Epithelial cell of alveolus of lung (primary cell): ENCODE results near the gene SAA2. TPM values are rescaled to one million over a fixed set of nuclear protein-coding genes. Genes with fewer than 3 reads are reported as not detected.

Experiments
- total RNA-seq: library from RNA; depleted of rRNA; stranded (reverse); fragments of >200 nt; gene quantifications from 2 replicates; pipeline ENCODE4 v1.2.1, GENCODE V29; 2015

The SAA2 gene
- total RNA-seq = 1.3 TPM in 1 of 2 replicates, not detected in the other

GRCh38 chr11:18248561-18248960 lies at the start of gene SAA2:
Gene SAA2, minus strand, starts transcription at chr11:18248668. Its CDS starts 657 bp downstream, at chr11:18248011.

GRCh38 chr11:18265949-18266348 lies 17.5 kb upstream of the SAA2 start, which contains the start of gene SAA1:
Gene SAA1, plus strand, starts transcription at chr11:18266264. Its CDS starts 624 bp downstream, at chr11:18266888.

DNA sequence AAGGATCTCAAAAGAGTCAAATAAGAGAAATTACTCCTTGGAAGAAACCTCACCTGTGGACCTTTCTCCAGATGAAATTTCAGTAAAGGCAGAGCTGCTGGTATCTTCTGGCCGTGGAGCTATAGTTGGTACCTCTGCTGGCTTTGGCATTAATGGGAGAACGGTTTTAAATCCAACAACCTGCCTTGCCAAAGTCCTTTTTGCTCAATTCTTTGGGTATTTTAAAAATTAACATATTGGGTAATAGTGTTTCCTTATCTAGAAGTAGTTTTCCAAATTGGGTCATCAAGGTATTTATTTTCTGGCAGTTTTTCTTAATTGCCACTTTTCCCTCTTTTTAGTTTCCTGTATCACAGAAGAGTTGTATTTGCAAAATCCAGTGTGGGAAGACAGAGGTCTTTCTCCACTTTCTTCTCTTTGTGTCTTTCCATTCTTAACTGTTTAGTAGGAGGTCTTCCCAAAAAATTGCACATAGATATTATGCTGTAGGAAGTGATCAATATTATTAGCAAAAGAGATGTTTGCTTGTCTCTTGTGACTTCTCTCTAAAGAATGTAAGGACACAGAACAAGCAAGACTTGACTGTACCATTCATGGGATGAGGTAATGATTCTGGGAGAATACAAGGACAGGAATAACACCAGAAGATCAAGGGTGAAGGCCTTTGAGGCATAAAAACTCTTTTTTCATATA lies 11.7 kb downstream of the SAA2 start, which contains the start of gene SAA4:
SAA4 (minus strand) TSS at position 139 of the 693 bp plus-strand sequence. CDS start 876 bp downstream, outside the sequence.

Other genes with a start within 250 kb of the SAA2 start
- gene SERGEF, start 235.6 kb downstream of the SAA2 start, total RNA-seq = 22.5 and 24.4 TPM in 2 replicates
- gene TPH1, start 202.4 kb downstream of the SAA2 start, total RNA-seq = under 0.01 TPM in 2 replicates
- gene SAAL1, start 142.6 kb downstream of the SAA2 start, total RNA-seq = 15.1 and 21.2 TPM in 2 replicates
- gene MRGPRX3, start 116.1 kb downstream of the SAA2 start, total RNA-seq = not detected in 2 replicates
- not detected in 2 replicates for gene MRGPRX4, start 75.8 kb downstream of the SAA2 start, total RNA-seq
- not detected in 2 replicates for gene SAA4, start 11.9 kb downstream of the SAA2 start, total RNA-seq
- gene SAA1, start 17.6 kb upstream of the SAA2 start, total RNA-seq = 2.1 TPM in 1 of 2 replicates, not detected in the other
- gene HPS5, start 73.5 kb upstream of the SAA2 start, total RNA-seq = 8.9 and 16.4 TPM in 2 replicates
- gene GTF2H1, start 73.9 kb upstream of the SAA2 start, total RNA-seq = 29.1 and 42.7 TPM in 2 replicates
- gene LDHA, start 145.9 kb upstream of the SAA2 start, total RNA-seq = 944 and 955 TPM in 2 replicates
- gene LDHC, start 163.7 kb upstream of the SAA2 start, total RNA-seq = 0.40 TPM in 1 of 2 replicates, not detected in the other
- gene LDHAL6A, start 207.2 kb upstream of the SAA2 start, total RNA-seq = not detected in 2 replicates